HT-29 (cell line): ENCODE results near the gene STYXL1. TPM values are rescaled to one million over a fixed set of nuclear protein-coding genes. Genes with fewer than 3 reads are reported as not detected.

Experiments used
- DNase-seq: peaks from one replicate; pipeline ENCODE4 v3.0.0-alpha.2; 2015; ENCODE audit warnings: low spot score
- total RNA-seq: library from RNA; depleted of rRNA; stranded (reverse); fragments of >200 nt; shearing (Covaris generic); gene quantifications from 2 replicates; pipeline ENCODE4 v1.2.3, GENCODE V29; 2014

Gene STYXL1
- total RNA-seq, 1 experiment from 2014 or later, result 38.3 TPM

- no peak for DNase-seq
These were observed 67.2 kb downstream of the STYXL1 start for GRCh38 chr7:75980430-75981202.

GRCh38 chr7:75979759-75980429 lies 67.9 kb downstream of the STYXL1 start:
- DNase-seq, result peak; percentile 45

DNA sequence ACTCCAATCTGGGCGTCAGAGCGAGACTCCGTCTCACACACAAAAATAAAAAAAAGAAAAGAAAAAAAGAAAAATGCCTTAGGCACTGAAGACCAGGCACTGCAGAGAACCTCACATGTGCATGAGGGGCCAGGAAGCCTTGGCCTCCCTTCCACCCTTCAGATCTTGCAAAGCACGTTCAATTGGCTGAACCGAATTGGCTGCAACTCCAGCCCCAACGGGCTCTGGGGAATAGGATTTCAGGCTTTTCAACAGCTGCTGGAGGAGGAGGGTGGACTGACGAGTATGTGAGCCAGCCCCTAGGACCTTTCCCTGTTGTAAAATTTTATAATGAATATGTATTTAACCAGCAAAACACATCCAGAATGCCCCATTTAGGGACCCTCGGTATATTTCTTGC lies 70.1 kb downstream of the STYXL1 start:
- DNase-seq, result no peak

- DNase-seq, result peak; percentile 69
These were observed 75.6 kb downstream of the STYXL1 start for GRCh38 chr7:75971961-75972763.

DNA sequence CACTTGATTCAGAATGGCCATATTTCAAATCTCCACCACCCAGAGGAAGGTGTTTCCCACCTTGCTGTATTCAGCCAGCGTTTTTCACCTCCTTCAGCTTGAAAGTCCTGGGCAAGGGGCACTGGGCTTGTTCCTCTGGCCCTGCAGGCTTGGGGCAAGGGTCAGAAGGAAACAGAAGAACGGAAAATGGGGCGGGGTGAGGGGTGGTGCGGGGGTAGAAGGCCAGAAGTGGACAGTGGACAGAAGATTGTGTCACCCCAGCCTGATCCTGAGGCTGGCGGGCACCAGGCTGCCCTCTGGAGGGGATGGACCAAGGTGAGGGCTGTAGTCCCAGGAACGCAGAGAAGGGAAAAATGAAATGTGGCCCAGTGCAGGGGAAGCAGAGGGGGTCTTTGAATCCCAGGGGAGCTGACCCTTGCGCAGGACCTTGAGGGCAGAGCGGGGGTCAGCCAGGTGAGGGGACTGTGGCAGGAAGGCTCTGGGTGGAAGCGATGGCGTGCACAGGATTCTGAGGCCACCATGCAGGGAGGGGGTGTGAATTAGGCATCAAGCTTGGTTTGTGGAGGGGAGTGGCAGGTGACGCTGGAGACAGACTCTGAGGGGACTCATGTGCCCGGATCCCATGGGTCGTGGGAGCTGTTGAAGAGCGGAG lies 76.4 kb downstream of the STYXL1 start:
- DNase-seq, result peak; percentile 18

DNA sequence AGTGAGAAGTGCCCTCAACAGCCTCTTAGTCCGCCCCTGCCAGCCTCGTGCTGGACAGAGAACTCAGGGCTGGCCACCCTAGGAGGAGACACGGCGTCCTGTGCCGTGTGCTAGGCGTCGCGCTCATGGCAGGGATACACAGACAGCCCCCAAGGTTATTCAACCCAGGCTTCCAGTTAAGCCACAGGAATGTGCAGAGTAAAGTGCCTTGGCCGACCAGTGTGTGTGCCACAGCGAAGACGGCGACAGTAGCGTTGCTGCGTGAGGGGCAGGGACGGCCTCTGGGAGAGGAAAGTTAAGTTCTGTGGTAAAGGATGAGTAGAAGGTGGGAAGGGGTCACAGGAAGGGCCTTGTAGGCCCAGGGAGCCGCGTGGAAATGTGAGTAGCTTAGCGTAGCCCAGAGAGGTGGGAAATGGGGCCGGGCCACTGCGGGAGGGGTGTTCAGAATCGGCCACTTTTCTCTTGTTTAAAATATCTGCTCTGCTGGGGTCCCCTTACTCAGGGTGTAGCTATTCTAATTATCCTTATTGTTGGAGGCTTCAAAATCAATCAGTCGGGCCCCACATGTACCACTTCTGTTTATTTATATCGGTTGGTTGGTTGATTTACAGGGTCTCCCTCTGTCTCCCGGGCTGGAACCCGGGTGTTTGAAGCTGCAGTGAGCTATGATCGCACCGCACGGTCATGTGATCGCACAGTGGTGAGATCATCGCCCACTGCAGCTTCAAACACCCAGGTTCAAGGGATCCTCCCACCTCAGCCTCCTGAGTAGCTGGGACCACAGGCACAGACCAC lies 77.9 kb downstream of the STYXL1 start:
- DNase-seq, result no peak

DNA sequence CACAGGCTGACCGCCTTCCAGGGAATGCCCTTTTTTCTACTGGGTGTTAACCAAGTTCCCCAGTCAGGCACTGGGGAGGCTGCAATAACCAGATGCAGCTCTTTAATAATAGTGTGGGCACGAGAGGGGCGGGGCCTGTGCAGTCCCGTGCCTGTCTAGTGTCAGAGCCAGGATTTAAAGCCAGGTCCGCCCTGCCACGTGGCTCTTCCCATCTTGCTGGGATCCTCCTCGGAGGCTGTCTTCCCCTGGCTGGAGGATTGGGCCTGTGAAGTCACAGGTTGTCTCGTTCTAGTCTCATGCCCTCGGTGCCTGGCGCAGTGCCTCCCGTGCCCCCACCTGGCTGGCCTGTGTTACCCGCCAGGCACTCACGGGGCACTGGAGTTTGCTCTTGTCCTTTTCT lies 78.6 kb downstream of the STYXL1 start:
- no peak for DNase-seq

DNA sequence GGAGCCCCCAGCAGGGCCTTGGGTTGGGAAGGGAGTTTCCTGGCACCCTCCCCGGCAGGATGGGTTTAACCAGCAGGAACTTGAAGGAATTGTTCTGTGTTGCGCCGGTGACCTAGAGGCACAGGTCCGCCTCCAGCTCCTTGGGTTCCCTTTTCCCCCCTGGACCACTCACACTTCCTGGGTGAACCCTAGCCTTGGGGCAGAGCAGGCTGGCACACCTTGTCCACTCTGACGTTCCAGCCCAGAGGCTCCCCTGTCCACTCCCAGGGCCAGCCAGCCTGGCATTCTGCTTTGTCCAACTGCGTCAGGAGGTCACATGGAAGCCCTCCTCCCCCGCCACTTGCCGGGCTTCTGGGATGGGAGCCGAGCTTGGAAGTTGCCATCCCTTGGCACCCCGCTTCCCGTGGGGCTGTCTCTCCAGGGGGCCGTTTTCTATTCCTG lies 79.2 kb downstream of the STYXL1 start:
- no peak for DNase-seq

DNA sequence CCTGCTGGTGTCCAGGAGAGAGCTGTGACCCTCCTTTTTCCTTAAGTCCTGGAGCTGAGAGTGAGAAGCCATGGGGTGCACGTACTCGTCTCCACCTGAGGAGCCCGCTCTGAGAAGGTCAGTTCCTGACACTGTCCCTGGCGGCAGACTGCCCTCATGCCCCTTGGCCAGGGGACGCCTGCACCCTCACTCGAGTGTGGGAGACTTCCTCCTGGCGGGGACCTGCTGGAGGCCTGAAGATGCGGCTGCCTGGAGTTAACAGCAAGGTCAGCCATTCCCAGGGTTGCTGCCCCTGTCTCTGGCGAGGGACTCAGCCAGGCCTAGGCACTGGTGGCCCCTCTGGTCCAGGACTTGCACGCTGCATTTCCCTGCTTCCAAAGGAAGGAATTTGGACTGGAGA lies 79.8 kb downstream of the STYXL1 start:
- DNase-seq, result no peak

DNA sequence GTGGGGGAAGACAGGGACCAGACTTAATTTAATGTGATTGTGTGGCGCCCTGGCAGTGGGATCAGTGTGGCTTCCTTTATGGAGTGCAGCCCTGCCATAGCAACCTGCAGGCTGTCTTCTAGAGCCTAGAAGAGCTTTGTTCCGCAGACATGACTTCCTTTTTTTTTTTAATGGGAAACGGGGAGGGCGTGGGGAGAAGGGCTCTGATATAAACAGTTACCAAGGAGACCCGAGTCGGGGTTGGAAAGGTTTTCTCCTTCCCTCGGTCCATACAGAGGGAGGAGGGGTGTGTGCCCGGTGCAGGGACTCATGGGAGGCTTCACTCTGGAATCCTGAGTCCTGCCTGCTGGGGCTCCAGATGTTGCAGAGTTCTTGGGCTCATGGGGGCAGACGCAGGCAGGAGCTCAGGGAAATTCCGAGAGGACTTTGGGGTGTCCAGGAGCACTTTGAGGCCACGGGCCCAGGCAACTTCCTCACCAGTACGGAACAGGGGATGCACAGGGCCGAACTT lies 80.3 kb downstream of the STYXL1 start:
- DNase-seq, result no peak

- DNase-seq, result no peak
These were observed 80.7 kb downstream of the STYXL1 start for GRCh38 chr7:75967055-75967454.

GRCh38 chr7:75966190-75966961 lies 81.4 kb downstream of the STYXL1 start:
- no peak for DNase-seq

DNA sequence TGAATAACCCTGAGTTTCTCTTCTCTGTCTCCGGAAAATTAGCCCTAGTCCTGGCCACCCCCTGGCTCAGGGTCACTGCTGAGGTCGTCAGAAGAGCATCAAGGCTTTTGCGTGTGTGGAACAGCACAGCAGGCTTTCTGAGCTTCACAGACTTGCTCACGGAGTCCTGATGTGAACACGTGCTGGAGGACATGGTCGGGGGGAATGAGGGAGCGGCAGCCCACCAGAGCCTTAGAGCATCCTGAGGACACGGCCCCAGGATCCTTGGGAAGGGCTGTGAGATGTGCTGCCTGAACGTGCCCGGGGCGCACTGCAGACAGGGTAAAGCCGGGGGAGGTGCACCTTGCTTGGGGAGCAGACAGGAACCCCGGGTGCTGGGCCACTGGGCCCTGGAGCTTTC lies 82.2 kb downstream of the STYXL1 start:
- no peak for DNase-seq

DNA sequence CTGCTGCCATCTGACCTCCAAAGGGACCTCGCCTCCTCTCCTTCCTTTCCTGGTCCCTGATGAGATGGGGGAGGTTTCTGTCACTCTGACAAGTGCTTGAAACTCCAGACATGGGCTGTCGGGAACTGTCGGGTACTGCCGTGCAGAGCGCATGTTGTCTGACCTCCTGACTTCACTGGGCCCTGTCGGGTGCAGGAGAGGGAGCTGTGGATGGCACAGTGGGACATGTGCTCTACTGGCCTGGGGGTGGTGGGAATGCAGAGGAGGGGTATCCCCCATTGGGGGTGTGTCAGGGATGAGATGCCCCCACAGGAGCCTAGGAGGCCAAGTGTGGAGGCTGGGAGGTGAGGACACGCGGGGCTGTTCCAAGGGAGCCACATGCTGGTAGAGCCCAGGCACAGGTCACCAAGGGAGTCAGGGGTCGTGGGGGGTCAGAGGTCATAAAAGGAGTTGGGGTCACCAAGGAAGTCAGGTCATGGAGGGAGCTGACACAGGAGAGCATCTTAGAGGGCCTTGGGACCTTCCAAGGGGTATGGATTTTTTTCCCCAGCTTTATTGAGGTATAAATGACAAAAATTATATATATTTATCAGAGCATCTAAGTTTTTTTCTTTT lies 84.3 kb downstream of the STYXL1 start:
- DNase-seq, result no peak

- no peak for DNase-seq
These were observed 85.0 kb downstream of the STYXL1 start for GRCh38 chr7:75962607-75963380.

- no peak for DNase-seq
These were observed 86.6 kb downstream of the STYXL1 start for GRCh38 chr7:75961218-75961617.

DNA sequence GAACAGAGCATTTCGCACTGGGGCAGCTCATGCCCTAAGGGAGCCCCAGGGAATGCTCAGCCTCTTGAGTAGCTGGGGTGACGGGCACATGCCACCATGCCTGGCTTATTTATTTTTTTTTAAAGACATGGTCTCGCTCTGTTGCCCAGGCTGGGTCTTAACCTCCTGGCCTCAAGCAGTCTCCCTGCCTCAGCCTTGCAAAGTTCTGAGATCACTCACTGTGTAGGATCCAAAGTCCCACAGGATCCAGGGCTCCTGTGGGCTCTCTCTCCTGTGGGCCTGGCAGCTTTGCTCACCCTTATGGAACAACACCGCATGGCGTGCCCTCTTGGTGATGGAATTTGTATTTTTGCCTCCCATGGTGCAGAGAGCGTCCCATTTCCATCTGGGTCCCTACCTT lies 87.4 kb downstream of the STYXL1 start:
- DNase-seq, result no peak

- peak; percentile 65 for DNase-seq
These were observed 88.8 kb downstream of the STYXL1 start for GRCh38 chr7:75958802-75959543.
